Measurements from ENCODE around the gene HOXD10. TPM values are rescaled to one million over a fixed set of nuclear protein-coding genes. Genes with fewer than 3 reads are reported as not detected.

Gene HOXD10
- polyA plus RNA-seq, 1 donor from 2014 or later = not detected

DNA sequence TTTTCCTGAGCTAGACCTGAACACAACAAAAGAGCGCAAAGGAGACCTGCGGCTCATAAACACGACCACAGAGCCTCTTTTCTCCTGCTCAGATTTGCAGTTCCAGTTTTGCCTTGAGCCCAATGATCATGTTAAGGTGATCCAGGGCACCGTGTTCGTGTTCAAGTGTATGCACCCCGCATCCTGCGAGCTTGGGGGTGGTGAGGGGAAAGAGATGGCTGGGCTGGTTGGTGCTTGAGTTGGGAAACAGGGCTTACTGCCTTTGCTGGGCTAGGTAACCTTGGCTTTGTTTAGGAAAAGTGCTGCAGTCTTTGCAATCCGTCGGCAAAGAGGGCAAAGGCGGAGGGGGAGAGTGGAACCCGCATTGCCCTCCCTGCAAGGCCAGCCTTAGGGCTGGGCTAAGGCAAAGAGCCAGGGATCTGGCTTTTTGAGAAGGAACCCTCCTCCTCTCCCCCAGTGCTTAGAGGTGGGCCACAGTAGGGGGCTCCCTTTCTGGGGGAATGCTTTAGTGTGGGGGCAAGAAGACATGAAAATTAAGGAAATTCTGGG lies 1.3 kb downstream of the HOXD10 start:
- H3K4me2 ChIP-seq (ENCODE audit: low read length) = no peak overlapping the region
- H3K4me3 ChIP-seq (ENCODE audit: low read length) = no peak overlapping the region
- H3K9me2 ChIP-seq (ENCODE audit: insufficient read depth, low read length) = no peaks in the 10 kb centered on the region
- no peaks in the 10 kb centered on the region for H3K79me2 ChIP-seq (replicated peaks; ENCODE audit: insufficient read depth, low read length)
- no peak overlapping the region for H3K27ac ChIP-seq (ENCODE audit: low read length)
- TF ChIP-seq SMC3 (conservative IDR thresholded peaks at IDR 0.05; ENCODE audit: poor library complexity) (no peak), EZH2 (IDR thresholded peaks at IDR 0.05; ENCODE audit: borderline replicate concordance, insufficient read depth, low read length, poor library complexity, severe bottlenecking) (no peak), TAF1 (IDR thresholded peaks at IDR 0.05; ENCODE audit: low read depth) (no peak), MXI1 (conservative IDR thresholded peaks at IDR 0.05; ENCODE audit: poor library complexity, severe bottlenecking) (no peak), POLR2AphosphoS5 (IDR thresholded peaks at IDR 0.05) (no peak), EP300 (conservative IDR thresholded peaks at IDR 0.05; ENCODE audit: poor library complexity, severe bottlenecking) (no peak)
- H3K9ac ChIP-seq (ENCODE audit: low read length) = no peak overlapping the region
- H3F3A ChIP-seq (ENCODE audit: insufficient read depth, low read length, poor library complexity, severe bottlenecking) = no peaks in the 10 kb centered on the region
- no peaks in the 10 kb centered on the region for H3K36me3 ChIP-seq (ENCODE audit: insufficient read depth, low read length)
- no peak overlapping the region for H2AFZ ChIP-seq (ENCODE audit: low read depth, low read length)
- H4K20me1 ChIP-seq (ENCODE audit: insufficient read depth) = no peaks in the 10 kb centered on the region
- peaks cover 27% of the 10 kb centered on the region for H3K9me3 ChIP-seq (ENCODE audit: low read length)
- peaks cover 99% of the 10 kb centered on the region for H3K27me3 ChIP-seq (ENCODE audit: insufficient read depth, low read depth, low read length)

DNA sequence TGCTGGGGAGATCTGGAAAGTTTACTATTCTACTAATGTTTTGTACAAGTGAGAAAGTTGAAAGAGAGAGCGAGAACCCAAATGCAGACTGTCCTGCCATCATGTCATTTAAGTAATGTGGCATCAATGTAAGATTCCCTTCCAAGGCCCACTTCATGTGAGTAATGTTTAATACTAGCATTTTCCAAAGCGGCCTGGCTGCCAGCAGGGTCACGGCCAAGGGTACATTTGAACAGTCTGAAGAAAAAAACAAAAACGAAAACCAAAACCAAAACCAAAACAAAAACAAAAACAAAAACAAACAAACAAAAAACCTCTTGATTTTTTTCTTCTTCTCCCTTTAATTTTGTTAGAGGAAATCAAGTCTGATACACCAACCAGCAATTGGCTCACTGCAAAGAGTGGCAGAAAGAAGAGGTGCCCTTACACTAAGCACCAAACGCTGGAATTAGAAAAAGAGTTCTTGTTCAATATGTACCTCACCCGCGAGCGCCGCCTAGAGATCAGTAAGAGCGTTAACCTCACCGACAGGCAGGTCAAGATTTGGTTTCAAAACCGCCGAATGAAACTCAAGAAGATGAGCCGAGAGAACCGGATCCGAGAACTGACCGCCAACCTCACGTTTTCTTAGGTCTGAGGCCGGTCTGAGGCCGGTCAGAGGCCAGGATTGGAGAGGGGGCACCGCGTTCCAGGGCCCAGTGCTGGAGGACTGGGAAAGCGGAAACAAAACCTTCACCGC lies 2.2 kb downstream of the HOXD10 start:
- no peaks in the 10 kb centered on the region for H4K20me1 ChIP-seq (ENCODE audit: insufficient read depth)
- no peak for TF ChIP-seq POLR2AphosphoS5 (IDR thresholded peaks at IDR 0.05)
- no peak for TF ChIP-seq RAD21 (conservative IDR thresholded peaks at IDR 0.05)
- no peak for TF ChIP-seq SMC3 (conservative IDR thresholded peaks at IDR 0.05; ENCODE audit: poor library complexity)
- no peak for TF ChIP-seq MXI1 (conservative IDR thresholded peaks at IDR 0.05; ENCODE audit: poor library complexity, severe bottlenecking)
- no peak overlapping the region for H3K4me2 ChIP-seq (ENCODE audit: low read length)
- H3K9me2 ChIP-seq (ENCODE audit: insufficient read depth, low read length) = no peaks in the 10 kb centered on the region
- no peak overlapping the region for H3K27ac ChIP-seq (ENCODE audit: low read length)
- no peaks in the 10 kb centered on the region for H3K79me2 ChIP-seq (replicated peaks; ENCODE audit: insufficient read depth, low read length)
- peaks cover 22% of the 10 kb centered on the region for H3K9me3 ChIP-seq (ENCODE audit: low read length)
- no peaks in the 10 kb centered on the region for H3K36me3 ChIP-seq (ENCODE audit: insufficient read depth, low read length)
- no peak overlapping the region for H3K9ac ChIP-seq (ENCODE audit: low read length)
- H3F3A ChIP-seq (ENCODE audit: insufficient read depth, low read length, poor library complexity, severe bottlenecking) = no peaks in the 10 kb centered on the region
- no peak overlapping the region for H2AFZ ChIP-seq (ENCODE audit: low read depth, low read length)
- H3K4me3 ChIP-seq (ENCODE audit: low read length) = no peak overlapping the region
- peaks cover 99% of the 10 kb centered on the region for H3K27me3 ChIP-seq (ENCODE audit: insufficient read depth, low read depth, low read length)

- Histone ChIP-seq H3K79me2 (replicated peaks; ENCODE audit: insufficient read depth, low read length) (no peaks in the 10 kb centered on the region), H3K4me3 (ENCODE audit: low read length) (no peak overlapping the region), H3K9ac (ENCODE audit: low read length) (no peak overlapping the region), H3K27ac (ENCODE audit: low read length) (no peak overlapping the region), H3K27me3 (ENCODE audit: insufficient read depth, low read depth, low read length) (peaks cover 99% of the 10 kb centered on the region), H4K20me1 (ENCODE audit: insufficient read depth) (no peaks in the 10 kb centered on the region), H3K9me2 (ENCODE audit: insufficient read depth, low read length) (no peaks in the 10 kb centered on the region), H3F3A (ENCODE audit: insufficient read depth, low read length, poor library complexity, severe bottlenecking) (no peaks in the 10 kb centered on the region), H2AFZ (ENCODE audit: low read depth, low read length) (no peak overlapping the region), H3K36me3 (ENCODE audit: insufficient read depth, low read length) (no peaks in the 10 kb centered on the region), H3K4me2 (ENCODE audit: low read length) (no peak overlapping the region), H3K9me3 (ENCODE audit: low read length) (peaks cover 22% of the 10 kb centered on the region)
- TF ChIP-seq, protein P1, sequence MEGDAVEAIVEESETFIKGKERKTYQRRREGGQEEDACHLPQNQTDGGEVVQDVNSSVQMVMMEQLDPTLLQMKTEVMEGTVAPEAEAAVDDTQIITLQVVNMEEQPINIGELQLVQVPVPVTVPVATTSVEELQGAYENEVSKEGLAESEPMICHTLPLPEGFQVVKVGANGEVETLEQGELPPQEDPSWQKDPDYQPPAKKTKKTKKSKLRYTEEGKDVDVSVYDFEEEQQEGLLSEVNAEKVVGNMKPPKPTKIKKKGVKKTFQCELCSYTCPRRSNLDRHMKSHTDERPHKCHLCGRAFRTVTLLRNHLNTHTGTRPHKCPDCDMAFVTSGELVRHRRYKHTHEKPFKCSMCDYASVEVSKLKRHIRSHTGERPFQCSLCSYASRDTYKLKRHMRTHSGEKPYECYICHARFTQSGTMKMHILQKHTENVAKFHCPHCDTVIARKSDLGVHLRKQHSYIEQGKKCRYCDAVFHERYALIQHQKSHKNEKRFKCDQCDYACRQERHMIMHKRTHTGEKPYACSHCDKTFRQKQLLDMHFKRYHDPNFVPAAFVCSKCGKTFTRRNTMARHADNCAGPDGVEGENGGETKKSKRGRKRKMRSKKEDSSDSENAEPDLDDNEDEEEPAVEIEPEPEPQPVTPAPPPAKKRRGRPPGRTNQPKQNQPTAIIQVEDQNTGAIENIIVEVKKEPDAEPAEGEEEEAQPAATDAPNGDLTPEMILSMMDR (IDR thresholded peaks at IDR 0.05; ENCODE audit: poor library complexity, severe bottlenecking) = no peak
- TF ChIP-seq TAF1 (IDR thresholded peaks at IDR 0.05; ENCODE audit: low read depth) (no peak), REST (IDR thresholded peaks at IDR 0.05; ENCODE audit: borderline replicate concordance) (no peak), MXI1 (conservative IDR thresholded peaks at IDR 0.05; ENCODE audit: poor library complexity, severe bottlenecking) (no peak), RAD21 (conservative IDR thresholded peaks at IDR 0.05) (no peak), POLR2AphosphoS5 (IDR thresholded peaks at IDR 0.05) (no peak), EZH2 (IDR thresholded peaks at IDR 0.05; ENCODE audit: borderline replicate concordance, insufficient read depth, low read length, poor library complexity, severe bottlenecking) (no peak), EP300 (conservative IDR thresholded peaks at IDR 0.05; ENCODE audit: poor library complexity, severe bottlenecking) (no peak), SMC3 (conservative IDR thresholded peaks at IDR 0.05; ENCODE audit: poor library complexity) (no peak)
Observed at GRCh38 chr2:176120364-176121189, 4.0 kb downstream of the HOXD10 start.
